ENCODE data around the gene BMPR2.
"Not testable (repeated sequence)": the region's sequence is repeated elsewhere in the genome, so short reads cannot be mapped to it uniquely, and the experiment has no call there.

BMPR2 gene

DNA sequence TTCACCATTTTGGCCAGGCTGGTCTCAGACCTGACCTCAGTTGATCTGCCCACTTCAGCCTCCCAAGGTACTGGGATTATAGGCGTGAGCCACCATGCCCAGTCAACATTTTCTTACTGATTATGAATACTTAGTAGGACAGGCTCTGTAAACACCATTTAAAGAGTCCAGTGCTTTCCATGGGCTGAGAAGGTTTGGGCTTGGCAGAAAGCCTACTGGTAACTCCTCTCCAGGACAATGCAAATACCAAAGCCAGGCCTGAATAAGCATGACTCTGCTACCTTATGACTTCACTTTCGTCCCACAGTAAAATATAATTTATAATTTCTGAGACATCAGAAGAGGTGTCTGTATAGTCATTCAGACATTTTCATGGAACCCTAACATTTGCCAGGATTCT lies 198.4 kb downstream of the BMPR2 start:
- no peak for DNase-seq
- Histone ChIP-seq H3K36me3 (replicated peaks) (no peaks in the 10 kb centered on the region), H3K27ac (no peak overlapping the region), H3K4me3 (ENCODE audit: low read depth, low read length) (no peak overlapping the region), H3K27me3 (replicated peaks) (no peaks in the 10 kb centered on the region)
- TF ChIP-seq, protein P1, sequence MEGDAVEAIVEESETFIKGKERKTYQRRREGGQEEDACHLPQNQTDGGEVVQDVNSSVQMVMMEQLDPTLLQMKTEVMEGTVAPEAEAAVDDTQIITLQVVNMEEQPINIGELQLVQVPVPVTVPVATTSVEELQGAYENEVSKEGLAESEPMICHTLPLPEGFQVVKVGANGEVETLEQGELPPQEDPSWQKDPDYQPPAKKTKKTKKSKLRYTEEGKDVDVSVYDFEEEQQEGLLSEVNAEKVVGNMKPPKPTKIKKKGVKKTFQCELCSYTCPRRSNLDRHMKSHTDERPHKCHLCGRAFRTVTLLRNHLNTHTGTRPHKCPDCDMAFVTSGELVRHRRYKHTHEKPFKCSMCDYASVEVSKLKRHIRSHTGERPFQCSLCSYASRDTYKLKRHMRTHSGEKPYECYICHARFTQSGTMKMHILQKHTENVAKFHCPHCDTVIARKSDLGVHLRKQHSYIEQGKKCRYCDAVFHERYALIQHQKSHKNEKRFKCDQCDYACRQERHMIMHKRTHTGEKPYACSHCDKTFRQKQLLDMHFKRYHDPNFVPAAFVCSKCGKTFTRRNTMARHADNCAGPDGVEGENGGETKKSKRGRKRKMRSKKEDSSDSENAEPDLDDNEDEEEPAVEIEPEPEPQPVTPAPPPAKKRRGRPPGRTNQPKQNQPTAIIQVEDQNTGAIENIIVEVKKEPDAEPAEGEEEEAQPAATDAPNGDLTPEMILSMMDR (IDR thresholded peaks at IDR 0.05; ENCODE audit: low read depth, low read length, missing control alignments): no peak
- in situ Hi-C loops (cut with HindIII; ENCODE audit: low pct_ligation_motif_present, low sequenced_read_pairs): no loop called here

DNA sequence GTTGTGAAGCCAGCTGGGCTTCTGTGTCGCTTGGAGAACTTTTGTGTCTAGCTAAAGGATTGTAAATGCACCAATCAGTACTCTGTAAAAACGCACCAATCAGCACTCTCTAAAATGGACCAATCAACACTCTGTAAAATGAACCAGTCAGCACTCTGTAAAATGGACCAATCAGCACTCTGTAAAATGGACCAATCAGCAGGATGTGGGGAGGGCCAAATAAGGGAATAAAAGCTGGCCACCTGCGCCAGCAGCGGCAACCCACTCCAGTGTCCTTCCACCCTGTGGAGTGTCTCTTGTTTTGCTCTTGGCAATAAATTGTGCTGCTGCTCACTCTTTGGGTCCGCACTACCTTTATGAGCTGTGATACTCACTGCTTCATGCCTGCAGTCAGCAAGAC lies 199.1 kb downstream of the BMPR2 start:
- H3K36me3 ChIP-seq (replicated peaks); H3K27me3 ChIP-seq (replicated peaks); DNase-seq; in situ Hi-C loops (cut with HindIII; ENCODE audit: low pct_ligation_motif_present, low sequenced_read_pairs); H3K27ac ChIP-seq; H3K4me3 ChIP-seq (ENCODE audit: low read depth, low read length): not testable (repeated sequence)

DNA sequence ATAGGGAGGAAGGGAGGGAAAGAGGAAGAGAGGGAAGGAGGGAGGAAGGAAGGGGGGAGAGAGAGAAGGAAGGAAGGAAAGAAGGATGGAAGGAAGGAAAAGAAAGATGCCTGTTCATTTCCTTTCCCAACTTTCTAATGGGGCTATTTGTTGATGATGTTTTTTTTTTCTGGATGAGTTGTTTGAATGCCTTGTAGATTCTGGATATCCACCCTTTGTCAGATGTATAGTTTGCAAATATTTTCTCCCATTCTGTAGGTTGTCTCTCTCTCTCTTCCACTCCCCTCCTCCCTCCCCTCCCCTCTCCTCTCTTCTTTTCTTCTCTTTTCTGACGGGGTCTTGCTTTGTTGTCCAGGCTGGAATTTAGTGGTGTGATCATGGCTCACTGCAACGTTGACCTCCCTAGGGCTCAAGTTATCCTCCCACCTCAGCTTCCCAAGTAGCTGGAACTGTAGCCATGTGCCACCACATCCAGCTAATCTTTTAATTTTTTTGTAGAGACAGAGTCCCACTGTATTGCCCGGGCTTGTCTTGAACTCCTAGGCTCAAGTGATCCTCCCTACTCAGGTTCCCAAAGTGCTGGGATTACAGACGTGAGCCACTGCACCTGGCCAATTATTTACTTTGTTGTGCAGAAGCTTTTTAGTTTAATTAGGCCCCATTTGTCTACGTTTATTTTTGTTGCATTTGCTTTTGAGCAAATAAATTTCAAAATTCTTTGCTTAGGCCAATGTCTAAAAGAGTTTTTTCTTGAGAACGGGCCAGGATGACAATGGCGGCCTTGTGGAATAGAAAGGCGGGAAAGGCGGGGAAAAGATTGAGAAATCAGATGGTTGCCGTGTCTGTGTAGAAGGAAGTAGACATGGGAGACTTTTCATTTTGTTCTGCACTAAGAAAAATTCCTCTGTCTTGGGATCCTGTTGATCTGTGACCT lies 201.4 kb downstream of the BMPR2 start:
- no peak overlapping the region for H3K4me3 ChIP-seq (ENCODE audit: low read depth, low read length)
- no peaks in the 10 kb centered on the region for H3K36me3 ChIP-seq (replicated peaks)
- in situ Hi-C loops (cut with HindIII; ENCODE audit: low pct_ligation_motif_present, low sequenced_read_pairs): no loop called here
- TF ChIP-seq, protein P1 (IDR thresholded peaks at IDR 0.05; ENCODE audit: low read depth, low read length, missing control alignments): no peak
- H3K27ac ChIP-seq: no peak overlapping the region
- no peaks in the 10 kb centered on the region for H3K27me3 ChIP-seq (replicated peaks)
- DNase-seq: no peak

DNA sequence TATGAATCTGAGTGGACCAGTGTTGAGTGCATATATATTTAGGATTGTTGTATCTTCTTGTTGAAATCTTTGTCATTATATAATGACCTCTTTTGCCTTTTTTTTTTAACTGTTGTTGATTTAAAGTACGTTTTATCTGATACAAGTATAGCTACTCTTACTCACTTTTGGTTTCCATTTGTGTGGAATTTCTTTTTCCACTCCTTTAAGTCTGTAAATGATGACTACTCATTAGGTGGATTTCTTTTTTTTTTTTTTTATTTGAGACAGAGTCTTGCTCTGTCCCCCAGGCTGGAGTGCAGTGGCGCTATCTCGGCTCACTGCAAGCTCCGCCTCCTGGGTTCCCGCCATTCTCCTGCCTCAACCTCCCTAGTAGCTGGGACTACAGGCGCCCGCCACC lies 206.7 kb downstream of the BMPR2 start:
- DNase-seq; H3K27me3 ChIP-seq (replicated peaks); H3K4me3 ChIP-seq (ENCODE audit: low read depth, low read length); in situ Hi-C loops (cut with HindIII; ENCODE audit: low pct_ligation_motif_present, low sequenced_read_pairs); H3K36me3 ChIP-seq (replicated peaks); H3K27ac ChIP-seq: not testable (repeated sequence)

DNA sequence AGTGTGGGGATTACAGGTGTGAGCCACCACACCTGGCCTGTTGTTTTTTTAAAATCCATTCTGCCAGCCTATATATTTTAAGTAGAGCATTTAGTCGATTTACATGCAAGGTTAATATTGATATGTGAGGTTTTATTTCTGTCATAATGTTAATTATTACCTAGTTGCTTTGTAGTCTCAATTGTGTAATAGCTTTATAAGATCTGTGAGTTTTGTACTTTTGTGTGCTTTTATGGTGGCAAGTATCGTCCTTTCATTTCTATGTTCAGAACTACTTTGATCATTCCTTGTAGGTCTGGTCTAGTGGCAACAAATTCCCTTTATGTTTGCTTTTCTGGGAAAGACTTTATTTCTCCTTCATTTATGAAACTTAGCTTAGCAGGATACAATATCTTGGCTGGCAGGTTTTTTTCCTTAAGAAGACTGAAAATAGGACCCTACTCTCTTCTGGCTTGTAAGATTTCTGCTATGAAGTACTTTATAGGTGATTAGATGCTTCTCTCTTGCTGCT lies 207.6 kb downstream of the BMPR2 start:
- TF ChIP-seq, protein P1 (IDR thresholded peaks at IDR 0.05; ENCODE audit: low read depth, low read length, missing control alignments): no peak
- H3K4me3 ChIP-seq (ENCODE audit: low read depth, low read length): no peak overlapping the region
- H3K27me3 ChIP-seq (replicated peaks): no peaks in the 10 kb centered on the region
- DNase-seq: no peak
- in situ Hi-C loops (cut with HindIII; ENCODE audit: low pct_ligation_motif_present, low sequenced_read_pairs): no loop called here
- H3K36me3 ChIP-seq (replicated peaks): no peaks in the 10 kb centered on the region
- H3K27ac ChIP-seq: no peak overlapping the region

- Histone ChIP-seq H3K27me3 (replicated peaks) (no peaks in the 10 kb centered on the region), H3K4me3 (ENCODE audit: low read depth, low read length) (no peak overlapping the region), H3K27ac (no peak overlapping the region), H3K36me3 (replicated peaks) (no peaks in the 10 kb centered on the region)
- peak; percentile 58 for DNase-seq
- in situ Hi-C loops (cut with HindIII; ENCODE audit: low pct_ligation_motif_present, low sequenced_read_pairs): no loop called here
- TF ChIP-seq, protein P1 (IDR thresholded peaks at IDR 0.05; ENCODE audit: low read depth, low read length, missing control alignments): peak; percentile 96
Measured at GRCh38 chr2:202588647-202589581, 212.8 kb downstream of the BMPR2 start.
